ENCODE measurements around the gene CCDC33. TPM values are rescaled to one million over a fixed set of nuclear protein-coding genes. Genes with fewer than 3 reads are reported as not detected.

The CCDC33 gene
- total and polyA plus RNA-seq, 2 experiments from 2014 or later: 2.6 to 2.8 TPM

- Mint-ChIP-seq H3K36me3 (ENCODE audit: low read depth) (no peaks in the 10 kb centered on the region; the same call in 2 of the 3 replicates), H3K9me3 (peaks cover 2% of the 10 kb centered on the region; the same call in 1 of the 3 replicates), H3K4me1 (no peaks in the 10 kb centered on the region), H3K27me3 (ENCODE audit: insufficient read depth, low read depth, poor library complexity) (peaks cover 12% of the 10 kb centered on the region), H3K4me3 (no peak overlapping the region), H3K27ac (no peak overlapping the region)
- Histone ChIP-seq H3K9me2 (ENCODE audit: insufficient read depth) (no peaks in the 10 kb centered on the region), H3K4me2 (no peak overlapping the region), H3F3A (replicated peaks; ENCODE audit: low read depth) (no peaks in the 10 kb centered on the region), H3K36me3 (ENCODE audit: insufficient read depth) (no peaks in the 10 kb centered on the region), H4K20me1 (replicated peaks; ENCODE audit: insufficient read depth) (no peaks in the 10 kb centered on the region), H3K4me1 (ENCODE audit: insufficient read depth) (no peaks in the 10 kb centered on the region), H3K27me3 (ENCODE audit: insufficient read depth) (no peaks in the 10 kb centered on the region), H2AFZ (no peak overlapping the region), H3K4me3 (no peak overlapping the region), H3K27ac (ENCODE audit: low read depth) (no peak overlapping the region), H3K79me2 (replicated peaks; ENCODE audit: insufficient read depth) (no peaks in the 10 kb centered on the region)
- DNase-seq (ENCODE audit: low spot score): no peak
- no peak for TF ChIP-seq NANOG (IDR thresholded peaks at IDR 0.05; ENCODE audit: borderline replicate concordance)
- TF ChIP-seq CTCF (conservative IDR thresholded peaks at IDR 0.05; ENCODE audit: low read depth in 2 of 2): no peak
- TF ChIP-seq ZNF114 (CRISPR knock-in tag; IDR thresholded peaks at IDR 0.05): no peak
- no peak for TF ChIP-seq EZH2 (IDR thresholded peaks at IDR 0.05; ENCODE audit: low read depth, unreplicated experiment)
- no peak for TF ChIP-seq JUNB (IDR thresholded peaks at IDR 0.05; ENCODE audit: unreplicated experiment)
- no peak for TF ChIP-seq EZH2phosphoT487 (IDR thresholded peaks at IDR 0.05; ENCODE audit: unreplicated experiment)
- TF ChIP-seq REST (IDR thresholded peaks at IDR 0.05; ENCODE audit: unreplicated experiment): no peak
- TF ChIP-seq CREB1 (CRISPR knock-in tag; IDR thresholded peaks at IDR 0.05; ENCODE audit: low read depth): no peak
- TF ChIP-seq ZNF331 (CRISPR knock-in tag; IDR thresholded peaks at IDR 0.05; ENCODE audit: low read depth): no peak
- TF ChIP-seq ZNF462 (CRISPR knock-in tag; IDR thresholded peaks at IDR 0.05): no peak
- no peak for TF ChIP-seq POLR2AphosphoS5 (IDR thresholded peaks at IDR 0.05; ENCODE audit: low read depth)
- TF ChIP-seq ETS1 (IDR thresholded peaks at IDR 0.05): no peak
- ATAC-seq: no peak
These were observed 102.5 kb downstream of the CCDC33 start for GRCh38 chr15:74338676-74339075.

All from GM23338 (cell line).